Neuronal stem cell (in vitro differentiated cells): ENCODE data around the gene NOSTRIN.

Source experiments
- DNase-seq: peaks from one replicate; pipeline ENCODE4 v3.0.0-alpha.2; 2013; ENCODE audit warnings: low spot score
- H2AFZ ChIP-seq: one replicate; pipeline ENCODE4 v1.6.1; 2013; ENCODE audit warnings: mild to moderate bottlenecking, low read length, inconsistent platforms
- H2AK5ac ChIP-seq: 2 replicates; pipeline ENCODE4 v1.6.1; 2013; ENCODE audit warnings: low read depth, mild to moderate bottlenecking, inconsistent platforms, low read length, moderate library complexity, mixed read lengths
- H2BK120ac ChIP-seq: 2 replicates; pipeline ENCODE4 v1.6.1; 2013; ENCODE audit warnings: low read depth, mild to moderate bottlenecking, inconsistent platforms, low read length, moderate library complexity, mixed read lengths
- H2BK12ac ChIP-seq: one replicate; pipeline ENCODE4 v1.6.1; 2013; ENCODE audit warnings: low read length, inconsistent platforms
- H2BK15ac ChIP-seq: 2 replicates; pipeline ENCODE4 v1.6.1; 2013; ENCODE audit warnings: mild to moderate bottlenecking, low read length, inconsistent platforms, mixed read lengths
- H2BK5ac ChIP-seq: one replicate; pipeline ENCODE4 v1.6.1; 2013; ENCODE audit warnings: inconsistent platforms, mild to moderate bottlenecking, low read length, moderate library complexity
- H3K14ac ChIP-seq: one replicate; pipeline ENCODE4 v1.6.1; 2013; ENCODE audit warnings: low read length, inconsistent platforms
- H3K18ac ChIP-seq: 2 replicates; pipeline ENCODE4 v1.6.1; 2013; ENCODE audit warnings: low read length, inconsistent platforms
- H3K23ac ChIP-seq: 2 replicates; pipeline ENCODE4 v1.6.1; 2013; ENCODE audit warnings: low read depth, mild to moderate bottlenecking, mixed read lengths, low read length, inconsistent platforms; ENCODE audit not compliant: poor library complexity
- H3K27ac ChIP-seq: replicated peaks from 3 replicates; pipeline ENCODE4 v1.5.1; 2013; ENCODE audit warnings: low read length, inconsistent platforms
- H3K27me3 ChIP-seq, 3 experiments: 2 replicates each; pipeline ENCODE4 v1.6.1; 2013; ENCODE audit warnings: low read length in 3 of 3, mild to moderate bottlenecking in 2 of 3, inconsistent platforms in 1 of 3, low read depth in 1 of 3, mixed read lengths in 1 of 3, moderate library complexity in 1 of 3; ENCODE audit not compliant: control insufficient read depth in 3 of 3, insufficient read depth in 3 of 3
- H3K36me3 ChIP-seq, 2 donors: replicated peaks in 1 of 2; 2 replicates each; pipeline ENCODE4 v1.6.1; 2013; ENCODE audit warnings: low read length in 2 of 2; ENCODE audit not compliant: control insufficient read depth in 2 of 2, insufficient read depth in 2 of 2
- H3K4ac ChIP-seq: 2 replicates; pipeline ENCODE4 v1.6.1; 2013; ENCODE audit warnings: inconsistent platforms, mild to moderate bottlenecking, low read length, moderate library complexity
- H3K4me1 ChIP-seq, 2 donors: 1 replicate in 1 of 2; 2 replicates in 1 of 2; pipeline ENCODE4 v1.6.1; 2013; ENCODE audit warnings: low read length in 2 of 2, low read depth in 1 of 2; ENCODE audit not compliant: control insufficient read depth in 2 of 2, insufficient read depth in 1 of 2
- H3K4me2 ChIP-seq: one replicate; pipeline ENCODE4 v1.6.1; 2013; ENCODE audit warnings: mild to moderate bottlenecking, low read length, inconsistent platforms; ENCODE audit not compliant: insufficient read depth, poor library complexity, severe bottlenecking
- H3K4me3 ChIP-seq, 2 donors: 2 replicates each; pipeline ENCODE4 v1.5.1; 2013; ENCODE audit warnings: low read length in 2 of 2, mild to moderate bottlenecking in 2 of 2, inconsistent platforms in 1 of 2, moderate library complexity in 1 of 2
- H3K79me1 ChIP-seq: one replicate; pipeline ENCODE4 v1.6.1; 2013; ENCODE audit warnings: low read depth, mild to moderate bottlenecking, inconsistent platforms, low read length, moderate library complexity
- H3K9ac ChIP-seq: one replicate; pipeline ENCODE4 v1.6.1; 2013; ENCODE audit warnings: mild to moderate bottlenecking, low read depth, low read length, inconsistent platforms; ENCODE audit not compliant: poor library complexity
- H3K9me3 ChIP-seq, 2 donors: replicated peaks in 1 of 2; 2 replicates each; pipeline versions ENCODE3 to v1.6.1; 2013; ENCODE audit warnings: low read length in 2 of 2, mild to moderate bottlenecking in 2 of 2, inconsistent platforms in 1 of 2, low read depth in 1 of 2, mixed read lengths in 1 of 2, moderate library complexity in 1 of 2; ENCODE audit not compliant: control insufficient read depth in 2 of 2, insufficient read depth in 1 of 2
- H4K8ac ChIP-seq: one replicate; pipeline ENCODE4 v1.6.1; 2013; ENCODE audit warnings: low read depth, mild to moderate bottlenecking, inconsistent platforms, low read length, moderate library complexity
- H4K91ac ChIP-seq: one replicate; pipeline ENCODE4 v1.6.1; 2013; ENCODE audit warnings: low read length, low read depth, mild to moderate bottlenecking, inconsistent platforms; ENCODE audit not compliant: poor library complexity
- WGBS, 2 donors: extraction: QIAGEN DNeasy Blood & Tissue Kit; methylation state at CpG; one replicate each; pipeline ENCODE4 v1.1.7; 2013; ENCODE audit warnings: missing lambda C conversion rate in 2 of 2, mixed read lengths in 1 of 2; ENCODE audit not compliant: insufficient read length in 2 of 2, insufficient replicate concordance in 1 of 2; ENCODE audit errors: extremely low coverage in 2 of 2; 5-methylcytosine and 5-hydroxymethylcytosine counted together

The NOSTRIN gene

GRCh38 chr2:168811696-168812095 lies 9.3 kb downstream of the NOSTRIN start:
- DNase-seq: no peak
- Histone ChIP-seq H3K27ac (no peak overlapping the region), H2BK15ac (no peak overlapping the region)

DNA sequence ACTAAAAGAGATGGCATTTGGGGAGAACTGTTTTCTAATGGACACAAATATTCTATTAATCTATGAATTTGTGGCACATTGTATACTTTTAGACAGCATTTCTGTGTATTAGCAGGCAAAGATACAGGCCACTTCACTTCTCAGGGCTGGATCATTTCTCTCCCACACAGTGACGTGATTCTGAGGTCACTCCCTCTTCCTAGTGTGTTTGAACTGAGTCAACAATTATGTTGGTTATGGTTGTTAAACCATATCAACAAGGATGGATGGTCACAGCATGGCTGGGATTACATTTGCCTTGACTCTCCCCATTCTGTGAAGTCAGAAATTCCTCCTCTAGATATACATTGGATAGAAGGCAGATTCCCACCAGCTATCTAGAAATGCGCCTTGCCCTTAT lies 11.6 kb downstream of the NOSTRIN start:
- no peaks in the 10 kb centered on the region for H3K36me3 ChIP-seq
- no peak overlapping the region for H3K9ac ChIP-seq
- no peak overlapping the region for H2BK120ac ChIP-seq
- no peak for DNase-seq
- peaks cover 2 to 3% of the 10 kb centered on the region in 2 donors for H3K4me1 ChIP-seq
- no peak overlapping the region for H2BK5ac ChIP-seq
- H3K23ac ChIP-seq: no peak overlapping the region
- H3K18ac ChIP-seq: no peak overlapping the region
- H3K4me2 ChIP-seq: no peak overlapping the region
- H3K9me3 ChIP-seq: no peaks in the 10 kb centered on the region
- H2BK15ac ChIP-seq: no peak overlapping the region
- H3K4ac ChIP-seq: no peak overlapping the region
- H2AFZ ChIP-seq: no peak overlapping the region
- H2BK12ac ChIP-seq: no peak overlapping the region
- no peak overlapping the region for H2AK5ac ChIP-seq
- H3K27me3 ChIP-seq: no peaks in the 10 kb centered on the region
- no peak overlapping the region for H4K91ac ChIP-seq
- no CpG with 5 or more reads among the region's 2 CpGs for WGBS, 2 donors
- no peak overlapping the region for H3K27ac ChIP-seq
- H3K14ac ChIP-seq: no peak overlapping the region
- H3K79me1 ChIP-seq: no peaks in the 10 kb centered on the region
- H3K4me3 ChIP-seq: no peak overlapping the region
- no peak overlapping the region for H4K8ac ChIP-seq

More at GRCh38 chr2:168811696-168812095, 9.3 kb downstream of the NOSTRIN start:
- Histone ChIP-seq H4K8ac (no peak overlapping the region), H2AK5ac (no peak overlapping the region), H3K36me3 (no peaks in the 10 kb centered on the region), H2BK5ac (no peak overlapping the region), H3K4ac (no peak overlapping the region), H2AFZ (peak overlapping the region; percentile 2), H3K9me3 (no peaks in the 10 kb centered on the region), H3K18ac (no peak overlapping the region), H2BK120ac (no peak overlapping the region), H3K27me3 (no peaks in the 10 kb centered on the region), H3K4me2 (no peak overlapping the region), H2BK12ac (no peak overlapping the region), H3K4me1 (peaks cover 2 to 3% of the 10 kb centered on the region in 2 donors), H3K79me1 (no peaks in the 10 kb centered on the region), H3K4me3 (no peak overlapping the region), H4K91ac (no peak overlapping the region), H3K14ac (no peak overlapping the region), H3K9ac (no peak overlapping the region), H3K23ac (no peak overlapping the region)
- WGBS, 2 donors: no CpG with 5 or more reads among the region's 3 CpGs

GRCh38 chr2:168814939-168815907 lies 12.8 kb downstream of the NOSTRIN start:
- Histone ChIP-seq H3K4me3 (no peak overlapping the region), H4K8ac (no peak overlapping the region), H3K4ac (no peak overlapping the region), H3K4me1 (peaks cover 2 to 3% of the 10 kb centered on the region in 2 donors), H3K27me3 (no peaks in the 10 kb centered on the region), H2BK15ac (no peak overlapping the region), H2AK5ac (no peak overlapping the region), H3K9me3 (no peaks in the 10 kb centered on the region), H4K91ac (no peak overlapping the region), H3K36me3 (no peaks in the 10 kb centered on the region), H2BK12ac (no peak overlapping the region), H2BK5ac (no peak overlapping the region), H3K4me2 (no peak overlapping the region), H3K14ac (no peak overlapping the region), H2AFZ (peak overlapping the region; percentile 3), H3K18ac (no peak overlapping the region), H3K27ac (no peak overlapping the region), H2BK120ac (no peak overlapping the region), H3K79me1 (no peaks in the 10 kb centered on the region), H3K23ac (no peak overlapping the region), H3K9ac (no peak overlapping the region)
- no CpG with 5 or more reads among the region's 1 CpG for WGBS, 2 donors
- no peak for DNase-seq

GRCh38 chr2:168816369-168816768 lies 13.9 kb downstream of the NOSTRIN start:
- no peak for DNase-seq
- Histone ChIP-seq H4K91ac (no peak overlapping the region), H3K27ac (no peak overlapping the region), H3K14ac (no peak overlapping the region), H3K18ac (no peak overlapping the region), H3K79me1 (no peaks in the 10 kb centered on the region), H2AFZ (no peak overlapping the region), H3K36me3 (no peaks in the 10 kb centered on the region), H2AK5ac (no peak overlapping the region), H2BK5ac (no peak overlapping the region), H4K8ac (no peak overlapping the region), H3K4ac (no peak overlapping the region), H3K4me1 (peaks cover 2% of the 10 kb centered on the region in 2 donors), H2BK15ac (no peak overlapping the region), H3K23ac (no peak overlapping the region), H3K9ac (no peak overlapping the region), H3K4me2 (no peak overlapping the region), H2BK120ac (no peak overlapping the region), H3K9me3 (no peaks in the 10 kb centered on the region), H2BK12ac (no peak overlapping the region), H3K27me3 (no peaks in the 10 kb centered on the region), H3K4me3 (no peak overlapping the region)
- WGBS, 2 donors: no CpG with 5 or more reads among the region's 3 CpGs
